HepG2 (cell line): ENCODE data around the gene OR6B2.

Experiments used
- CCAR2 ChIP-seq: fragments of 200-400 bp; formaldehyde crosslinking; optimal IDR thresholded peaks from 2 replicates; pipeline ENCODE3; 2018; ENCODE audit warnings: low read depth, mild to moderate bottlenecking, low read length, moderate library complexity
- CTCF ChIP-seq: sonication (generic); formaldehyde crosslinking; IDR thresholded peaks from 2 replicates; pipeline ENCODE4 v1.5.0; 2020; ENCODE audit warnings: mild to moderate bottlenecking, missing genetic modification reagents, moderate library complexity
- EP300 ChIP-seq, 3 experiments: sonication (generic) in 1 of 3; formaldehyde crosslinking in 1 of 3; IDR thresholded peaks; 2 replicates each; pipeline versions ENCODE4 v1.5.1 to v1.6.1; 2011 to 2020; ENCODE audit warnings: low read depth in 2 of 3, low read length in 2 of 3, borderline replicate concordance in 1 of 3, improper control_type of control experiment in 1 of 3, mild to moderate bottlenecking in 1 of 3, missing genetic modification reagents in 1 of 3, moderate library complexity in 1 of 3
- EZH2 ChIP-seq: conservative IDR thresholded peaks from 2 replicates; pipeline ENCODE4 v1.6.1; 2012; ENCODE audit warnings: mild to moderate bottlenecking, low read depth, low read length, moderate library complexity
- FOXK1 ChIP-seq: sonication (generic); formaldehyde crosslinking; IDR thresholded peaks from 2 replicates; pipeline ENCODE4 v1.4.0; 2020; ENCODE audit warnings: low read depth, missing genetic modification reagents, borderline replicate concordance
- GATAD1 ChIP-seq: IDR thresholded peaks from 2 replicates; pipeline ENCODE4 v1.6.1; 2016; ENCODE audit warnings: missing genetic modification reagents, missing compliant biosample characterization
- KAT2B ChIP-seq: fragments of 150-350 bp; IDR thresholded peaks from 2 replicates; pipeline ENCODE4 v1.6.1; 2014; ENCODE audit warnings: low read depth, low read length, borderline replicate concordance
- PBX2 ChIP-seq: IDR thresholded peaks from 2 replicates; pipeline ENCODE4 v1.6.1; 2016; ENCODE audit warnings: control low read depth
- POLR2A ChIP-seq, 2 experiments: IDR thresholded peaks; 2 replicates each; pipeline ENCODE4 v1.6.1; 2011; ENCODE audit warnings: low read depth in 2 of 2, low read length in 2 of 2, mild to moderate bottlenecking in 1 of 2, moderate library complexity in 1 of 2; ENCODE audit not compliant: insufficient read depth in 1 of 2
- TFE3 ChIP-seq: IDR thresholded peaks from 2 replicates; pipeline ENCODE4 v1.6.1; 2016
- ZNF512 ChIP-seq: sonication (generic); formaldehyde crosslinking; IDR thresholded peaks from 2 replicates; pipeline ENCODE4 v1.4.0; 2020; ENCODE audit warnings: mild to moderate bottlenecking, missing genetic modification reagents

GRCh38 chr2:240052524-240052923 lies 22.3 kb upstream of the OR6B2 start:
- no peak for TF ChIP-seq CTCF (CRISPR knock-in tag)
- no peak for TF ChIP-seq POLR2A (IDR thresholded peaks at IDR 0.05; ENCODE audit: insufficient read depth in 1 of 2, low read depth in 2 of 2, low read length in 2 of 2)
- TF ChIP-seq PBX2: no peak
- TF ChIP-seq ZNF512 (CRISPR knock-in tag): no peak
- TF ChIP-seq TFE3 (CRISPR knock-in tag): no peak
- TF ChIP-seq EP300 (IDR thresholded peaks at IDR 0.05; ENCODE audit: low read depth in 2 of 2, low read length in 2 of 2): no peak
- no peak for TF ChIP-seq EP300 (CRISPR knock-in tag; IDR thresholded peaks at IDR 0.05; ENCODE audit: borderline replicate concordance)
- no peak for TF ChIP-seq FOXK1 (CRISPR knock-in tag)
- TF ChIP-seq GATAD1 (CRISPR knock-in tag): no peak
- no peak for TF ChIP-seq EZH2
- no peak for TF ChIP-seq KAT2B
- TF ChIP-seq CCAR2: no peak
